DND-41 (cell line): Measurements from ENCODE around the gene SETD6.

ENCODE experiments used
- ATAC-seq: fragments of 200-7000 bp; cut with Tn5 transposase; 3 replicates; pipeline ENCODE4 v1.9.1; 2021; ENCODE audit warnings: low read depth; ENCODE audit not compliant: insufficient read depth
- DNase-seq: peaks from one replicate; pipeline ENCODE4 v3.0.0-alpha.2; 2020
- H2AFZ ChIP-seq: 2 replicates; pipeline ENCODE4 v1.6.0; 2012; ENCODE audit warnings: low read depth, low read length
- H3K27ac ChIP-seq: 2 replicates; pipeline ENCODE4 v1.5.1; 2012; ENCODE audit warnings: low read length, inconsistent platforms
- H3K27me3 ChIP-seq: fragments of 200-600 bp; sonication (generic); 2 replicates; pipeline ENCODE4 v1.6.0; 2012; ENCODE audit warnings: low read length, mild to moderate bottlenecking, inconsistent platforms; ENCODE audit not compliant: insufficient read depth, poor library complexity
- H3K36me3 ChIP-seq: 2 replicates; pipeline ENCODE4 v1.5.1; 2012; ENCODE audit warnings: low read length, inconsistent platforms; ENCODE audit not compliant: insufficient read depth
- H3K4me1 ChIP-seq: 2 replicates; pipeline ENCODE4 v1.5.1; 2012; ENCODE audit warnings: mild to moderate bottlenecking, low read length; ENCODE audit not compliant: insufficient read depth
- H3K4me2 ChIP-seq: 2 replicates; pipeline ENCODE4 v1.6.0; 2012; ENCODE audit warnings: mild to moderate bottlenecking, moderate library complexity, low read length, inconsistent platforms; ENCODE audit not compliant: insufficient read depth
- H3K4me3 ChIP-seq, 2 experiments: fragments of 200-600 bp in 1 of 2; shearing (Covaris generic) in 1 of 2; 2 replicates each; pipeline ENCODE4 v1.5.1; 2012 to 2016; ENCODE audit warnings: inconsistent platforms in 2 of 2, low read length in 2 of 2, mild to moderate bottlenecking in 2 of 2, low read depth in 1 of 2, moderate library complexity in 1 of 2
- H3K79me2 ChIP-seq: 2 replicates; pipeline ENCODE4 v1.6.0; 2012; ENCODE audit warnings: low read length, inconsistent platforms; ENCODE audit not compliant: insufficient read depth
- H3K9ac ChIP-seq: 2 replicates; pipeline ENCODE4 v1.6.0; 2012; ENCODE audit warnings: low read depth, mild to moderate bottlenecking, inconsistent platforms, low read length, moderate library complexity
- H3K9me3 ChIP-seq: 2 replicates; pipeline ENCODE4 v1.5.1; 2012; ENCODE audit warnings: low read length, moderate library complexity, mild to moderate bottlenecking, inconsistent platforms; ENCODE audit not compliant: insufficient read depth, severe bottlenecking
- H4K20me1 ChIP-seq: 2 replicates; pipeline ENCODE4 v1.6.0; 2012; ENCODE audit warnings: low read length; ENCODE audit not compliant: insufficient read depth
- CTCF ChIP-seq: IDR thresholded peaks from 2 replicates; pipeline ENCODE4 v1.5.1; 2012; ENCODE audit warnings: borderline replicate concordance, low read length, moderate library complexity, mild to moderate bottlenecking; ENCODE audit not compliant: poor library complexity, severe bottlenecking; ENCODE audit errors: extremely low read depth
- EZH2 ChIP-seq: IDR thresholded peaks from 3 replicates; pipeline ENCODE4 v1.6.1; 2012; ENCODE audit warnings: borderline replicate concordance, low read depth, mild to moderate bottlenecking, moderate library complexity, low read length, inconsistent platforms; ENCODE audit not compliant: severe bottlenecking

The SETD6 gene

DNA sequence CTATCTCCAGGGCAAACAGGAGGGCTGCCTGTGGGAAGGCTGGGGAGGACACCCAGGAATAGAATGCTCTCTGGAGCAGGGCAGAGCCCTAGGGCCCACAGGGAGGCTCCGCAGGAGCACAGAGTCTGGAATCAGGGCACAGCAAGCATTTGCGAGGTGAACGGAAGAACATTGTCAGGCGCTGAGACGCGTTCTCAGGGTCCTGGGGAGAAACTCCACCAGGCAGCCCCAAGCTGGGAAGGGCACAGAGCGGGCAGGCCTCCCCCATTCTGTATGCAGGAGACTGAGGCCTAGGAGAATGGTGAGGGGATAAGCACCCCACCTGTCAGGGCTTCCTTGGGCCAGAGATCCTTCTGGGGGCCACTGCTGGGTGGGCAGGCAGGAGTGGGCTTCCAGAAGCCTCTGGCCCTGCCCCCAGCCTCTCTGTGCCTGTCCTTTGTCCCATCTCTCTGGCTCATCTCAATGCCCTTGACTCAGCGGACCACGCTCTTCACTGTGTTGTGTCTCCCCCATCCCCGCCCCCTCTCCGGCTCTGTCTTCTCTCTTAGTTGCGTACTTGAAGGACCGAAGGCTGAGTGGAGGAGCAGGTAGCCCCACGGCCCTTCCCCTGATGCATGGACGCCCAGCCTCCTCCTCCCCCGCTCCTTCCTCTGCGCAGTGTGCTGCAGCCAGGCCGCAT is 5.1 kb upstream of the SETD6 start:
- Histone ChIP-seq H3K9me3 (no peaks in the 10 kb centered on the region), H3K4me1 (no peaks in the 10 kb centered on the region), H3K4me2 (no peak overlapping the region), H3K9ac (no peak overlapping the region), H2AFZ (no peak overlapping the region), H3K4me3 (no peak overlapping the region), H4K20me1 (peaks cover 22% of the 10 kb centered on the region), H3K79me2 (no peaks in the 10 kb centered on the region), H3K27ac (no peak overlapping the region), H3K27me3 (no peaks in the 10 kb centered on the region), H3K36me3 (peaks cover 21% of the 10 kb centered on the region)
- ATAC-seq = no peak
- TF ChIP-seq CTCF (no peak), EZH2 (no peak)
- no peak for DNase-seq

- no peaks in the 10 kb centered on the region for H3K27me3 ChIP-seq
- H3K4me1 ChIP-seq = no peaks in the 10 kb centered on the region
Observed at GRCh38 chr16:58510776-58511628, 4.3 kb upstream of the SETD6 start.

GRCh38 chr16:58511933-58512815 is 3.1 kb upstream of the SETD6 start:
- Histone ChIP-seq H3K9me3 (no peaks in the 10 kb centered on the region), H3K79me2 (no peaks in the 10 kb centered on the region), H3K4me3 (no peak overlapping the region), H3K36me3 (peaks cover 38% of the 10 kb centered on the region), H3K4me2 (no peak overlapping the region), H4K20me1 (peaks cover 29% of the 10 kb centered on the region), H3K4me1 (no peaks in the 10 kb centered on the region), H3K27ac (peak overlapping the region; percentile 35; the same call in 1 of the 2 replicates), H2AFZ (no peak overlapping the region), H3K27me3 (no peaks in the 10 kb centered on the region), H3K9ac (no peak overlapping the region)
- TF ChIP-seq EZH2 = no peak
- TF ChIP-seq CTCF = peak; percentile 85
- peak; percentile 80 for ATAC-seq
- peak; percentile 82 for DNase-seq

More at GRCh38 chr16:58510776-58511628, 4.3 kb upstream of the SETD6 start:
- ATAC-seq (no peak), DNase-seq (no peak)
- Histone ChIP-seq H3K79me2 (no peaks in the 10 kb centered on the region), H3K36me3 (peaks cover 27% of the 10 kb centered on the region), H3K4me2 (no peak overlapping the region), H3K9me3 (no peaks in the 10 kb centered on the region), H3K4me3 (no peak overlapping the region), H3K27ac (no peak overlapping the region), H2AFZ (no peak overlapping the region), H3K9ac (no peak overlapping the region), H4K20me1 (peaks cover 23% of the 10 kb centered on the region)
- TF ChIP-seq CTCF (no peak), EZH2 (no peak)
